Measurements from ENCODE around the gene BEST1. TPM values are rescaled to one million over a fixed set of nuclear protein-coding genes. Genes with fewer than 3 reads are reported as not detected.
"Not testable (repeated sequence)": the region's sequence is repeated elsewhere in the genome, so short reads cannot be mapped to it uniquely, and the experiment has no call there.

Gene BEST1
- total RNA-seq, 1 donor, result 8.0 TPM

DNA sequence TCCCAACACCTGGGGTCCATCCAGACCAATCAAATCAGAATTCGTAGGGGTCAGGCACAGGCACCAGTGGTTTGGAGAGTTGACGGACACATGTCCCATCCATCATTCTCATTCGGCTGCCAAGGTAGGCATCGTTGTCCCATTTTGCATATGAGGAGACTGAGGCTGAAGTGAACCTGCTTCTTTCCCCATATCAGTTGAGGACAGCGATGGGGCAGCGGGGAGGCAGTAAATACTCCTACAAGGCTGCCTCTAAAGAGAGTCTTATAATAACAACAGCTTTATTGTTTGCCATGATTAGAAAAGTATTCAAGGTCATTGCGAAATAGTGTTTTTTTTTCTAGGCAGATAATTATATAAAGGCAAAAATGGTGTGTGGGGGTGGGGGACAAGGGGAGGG lies 1.6 kb upstream of the BEST1 start:
- TF ChIP-seq, protein P1, sequence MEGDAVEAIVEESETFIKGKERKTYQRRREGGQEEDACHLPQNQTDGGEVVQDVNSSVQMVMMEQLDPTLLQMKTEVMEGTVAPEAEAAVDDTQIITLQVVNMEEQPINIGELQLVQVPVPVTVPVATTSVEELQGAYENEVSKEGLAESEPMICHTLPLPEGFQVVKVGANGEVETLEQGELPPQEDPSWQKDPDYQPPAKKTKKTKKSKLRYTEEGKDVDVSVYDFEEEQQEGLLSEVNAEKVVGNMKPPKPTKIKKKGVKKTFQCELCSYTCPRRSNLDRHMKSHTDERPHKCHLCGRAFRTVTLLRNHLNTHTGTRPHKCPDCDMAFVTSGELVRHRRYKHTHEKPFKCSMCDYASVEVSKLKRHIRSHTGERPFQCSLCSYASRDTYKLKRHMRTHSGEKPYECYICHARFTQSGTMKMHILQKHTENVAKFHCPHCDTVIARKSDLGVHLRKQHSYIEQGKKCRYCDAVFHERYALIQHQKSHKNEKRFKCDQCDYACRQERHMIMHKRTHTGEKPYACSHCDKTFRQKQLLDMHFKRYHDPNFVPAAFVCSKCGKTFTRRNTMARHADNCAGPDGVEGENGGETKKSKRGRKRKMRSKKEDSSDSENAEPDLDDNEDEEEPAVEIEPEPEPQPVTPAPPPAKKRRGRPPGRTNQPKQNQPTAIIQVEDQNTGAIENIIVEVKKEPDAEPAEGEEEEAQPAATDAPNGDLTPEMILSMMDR (IDR thresholded peaks at IDR 0.05; ENCODE audit: extremely low read depth, low read depth, low read length), result no peak
- no peak overlapping the region for H3K27ac ChIP-seq (ENCODE audit: low read depth, low read length)
- no peak overlapping the region for H3K4me2 ChIP-seq (ENCODE audit: insufficient read depth, low read length)
- no peaks in the 10 kb centered on the region for H3K27me3 ChIP-seq (ENCODE audit: insufficient read depth, low read length)
- H4K20me1 ChIP-seq (ENCODE audit: insufficient read depth, low read length), result no peaks in the 10 kb centered on the region
- H3K36me3 ChIP-seq (ENCODE audit: insufficient read depth, low read length), result no peaks in the 10 kb centered on the region
- H3K9me3 ChIP-seq (ENCODE audit: low read depth, low read length), result no peaks in the 10 kb centered on the region
- H3K79me2 ChIP-seq (ENCODE audit: insufficient read depth, low read length), result no peaks in the 10 kb centered on the region
- H2AFZ ChIP-seq (ENCODE audit: low read length), result no peak overlapping the region
- H3K4me3 ChIP-seq (ENCODE audit: insufficient read depth, low read length), result no peak overlapping the region
- DNase-seq (ENCODE audit: insufficient read length, low spot score, missing footprints), result peak; percentile 13
- peaks cover 9% of the 10 kb centered on the region for H3K4me1 ChIP-seq (ENCODE audit: insufficient read depth, low read length)

DNA sequence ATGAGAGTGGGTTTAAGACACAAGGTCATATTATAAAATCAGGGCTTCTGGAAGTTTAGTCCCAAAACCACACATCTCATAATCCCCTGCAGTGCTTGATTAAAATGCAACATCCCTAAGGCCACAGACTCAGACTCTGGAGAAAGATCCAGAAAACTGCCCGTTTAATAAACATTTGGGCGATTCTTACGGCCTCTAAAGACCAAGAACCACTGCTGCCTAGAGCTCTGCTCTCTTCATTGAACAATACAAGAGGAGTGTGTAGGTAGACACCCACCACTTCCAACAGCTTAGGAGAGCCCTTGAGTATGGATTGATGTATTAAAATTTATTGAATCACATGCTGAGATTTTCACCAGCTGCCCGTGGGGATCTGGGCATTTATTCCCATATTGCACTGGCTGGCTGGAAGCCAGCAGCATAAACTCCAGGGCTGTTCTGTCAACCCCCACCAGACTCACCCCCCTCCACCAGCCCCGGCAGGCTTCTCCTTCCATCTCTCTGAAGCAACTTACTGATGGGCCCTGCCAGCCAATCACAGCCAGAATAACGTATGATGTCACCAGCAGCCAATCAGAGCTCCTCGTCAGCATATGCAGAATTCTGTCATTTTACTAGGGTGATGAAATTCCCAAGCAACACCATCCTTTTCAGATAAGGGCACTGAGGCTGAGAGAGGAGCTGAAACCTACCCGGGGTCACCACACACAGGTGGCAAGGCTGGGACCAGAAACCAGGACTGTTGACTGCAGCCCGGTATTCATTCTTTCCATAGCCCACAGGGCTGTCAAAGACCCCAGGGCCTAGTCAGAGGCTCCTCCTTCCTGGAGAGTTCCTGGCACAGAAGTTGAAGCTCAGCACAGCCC lies 749 bp upstream of the BEST1 start:
- peaks cover 14% of the 10 kb centered on the region for H3K4me1 ChIP-seq (ENCODE audit: insufficient read depth, low read length)
- H3K9me3 ChIP-seq (ENCODE audit: low read depth, low read length), result no peaks in the 10 kb centered on the region
- no peaks in the 10 kb centered on the region for H4K20me1 ChIP-seq (ENCODE audit: insufficient read depth, low read length)
- TF ChIP-seq, protein P1 (IDR thresholded peaks at IDR 0.05; ENCODE audit: extremely low read depth, low read depth, low read length), result no peak
- DNase-seq (ENCODE audit: insufficient read length, low spot score, missing footprints), result peak; percentile 98
- no peaks in the 10 kb centered on the region for H3K36me3 ChIP-seq (ENCODE audit: insufficient read depth, low read length)
- no peaks in the 10 kb centered on the region for H3K27me3 ChIP-seq (ENCODE audit: insufficient read depth, low read length)
- H2AFZ ChIP-seq (ENCODE audit: low read length), result peak overlapping the region; percentile 27
- no peak overlapping the region for H3K4me3 ChIP-seq (ENCODE audit: insufficient read depth, low read length)
- peak overlapping the region; percentile 3 for H3K4me2 ChIP-seq (ENCODE audit: insufficient read depth, low read length)
- no peaks in the 10 kb centered on the region for H3K79me2 ChIP-seq (ENCODE audit: insufficient read depth, low read length)
- H3K27ac ChIP-seq (ENCODE audit: low read depth, low read length), result peak overlapping the region; percentile 12

DNA sequence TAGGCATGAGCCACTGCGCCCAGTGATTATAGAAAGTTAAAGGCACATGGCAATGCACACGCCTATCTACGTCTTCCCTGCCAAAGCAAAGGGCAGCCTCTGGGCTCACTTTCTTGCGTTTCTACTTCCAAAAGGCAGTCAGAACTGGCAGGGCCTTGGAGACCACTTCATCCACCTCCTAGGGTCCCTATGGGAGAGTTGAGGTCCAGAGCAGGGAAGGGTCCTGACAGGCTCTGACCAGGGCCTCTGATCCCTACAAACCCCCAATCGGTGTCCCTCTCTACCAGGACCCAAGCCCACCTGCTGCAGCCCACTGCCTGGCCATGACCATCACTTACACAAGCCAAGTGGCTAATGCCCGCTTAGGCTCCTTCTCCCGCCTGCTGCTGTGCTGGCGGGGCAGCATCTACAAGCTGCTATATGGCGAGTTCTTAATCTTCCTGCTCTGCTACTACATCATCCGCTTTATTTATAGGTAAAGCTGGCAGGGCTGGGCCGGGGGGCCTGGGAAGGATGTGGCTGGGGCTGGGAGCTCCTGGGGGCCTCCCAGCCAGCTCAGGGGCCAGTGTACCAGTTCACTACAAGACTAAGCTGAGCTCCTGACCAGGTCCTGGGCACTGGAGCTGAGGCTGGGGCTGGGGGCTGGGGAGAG lies 1.5 kb downstream of the BEST1 start:
- Histone ChIP-seq H3K9me3 (ENCODE audit: low read depth, low read length) (no peaks in the 10 kb centered on the region), H2AFZ (ENCODE audit: low read length) (no peak overlapping the region), H3K79me2 (ENCODE audit: insufficient read depth, low read length) (peaks cover 5% of the 10 kb centered on the region), H3K4me2 (ENCODE audit: insufficient read depth, low read length) (no peak overlapping the region), H3K27me3 (ENCODE audit: insufficient read depth, low read length) (no peaks in the 10 kb centered on the region), H4K20me1 (ENCODE audit: insufficient read depth, low read length) (no peaks in the 10 kb centered on the region), H3K4me3 (ENCODE audit: insufficient read depth, low read length) (no peak overlapping the region), H3K27ac (ENCODE audit: low read depth, low read length) (no peak overlapping the region), H3K36me3 (ENCODE audit: insufficient read depth, low read length) (peaks cover under 1% of the 10 kb centered on the region), H3K4me1 (ENCODE audit: insufficient read depth, low read length) (peaks cover 23% of the 10 kb centered on the region)
- DNase-seq (ENCODE audit: insufficient read length, low spot score, missing footprints), result peak; percentile 81
- TF ChIP-seq, protein P1 (IDR thresholded peaks at IDR 0.05; ENCODE audit: extremely low read depth, low read depth, low read length), result no peak

DNA sequence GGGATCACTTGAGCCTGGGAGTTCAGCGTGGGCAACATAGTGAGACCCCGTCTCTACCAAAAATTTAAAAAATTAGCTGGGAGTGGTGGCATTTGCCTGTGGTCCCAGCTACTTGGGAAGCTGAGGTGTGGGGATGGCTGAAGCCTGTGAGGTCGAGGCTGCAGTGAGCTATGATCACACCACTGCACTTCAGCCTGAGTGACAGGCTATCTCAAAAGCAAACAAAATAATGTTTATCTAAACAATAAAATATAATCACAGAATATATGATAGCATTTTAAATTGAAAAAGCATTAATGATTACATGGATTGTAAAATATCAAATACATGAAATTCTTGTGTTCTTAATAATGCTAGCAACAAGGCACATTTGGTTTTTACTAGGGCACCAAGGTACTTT lies 2.7 kb downstream of the BEST1 start:
- TF ChIP-seq, protein P1 (IDR thresholded peaks at IDR 0.05; ENCODE audit: extremely low read depth, low read depth, low read length), result no peak
- no peaks in the 10 kb centered on the region for H4K20me1 ChIP-seq (ENCODE audit: insufficient read depth, low read length)
- peaks cover 3% of the 10 kb centered on the region for H3K36me3 ChIP-seq (ENCODE audit: insufficient read depth, low read length)
- H3K4me1 ChIP-seq (ENCODE audit: insufficient read depth, low read length), result peaks cover 19% of the 10 kb centered on the region
- no peak for DNase-seq (ENCODE audit: insufficient read length, low spot score, missing footprints)
- peaks cover 5% of the 10 kb centered on the region for H3K79me2 ChIP-seq (ENCODE audit: insufficient read depth, low read length)
- H2AFZ ChIP-seq (ENCODE audit: low read length), result no peak overlapping the region
- no peaks in the 10 kb centered on the region for H3K27me3 ChIP-seq (ENCODE audit: insufficient read depth, low read length)
- no peak overlapping the region for H3K27ac ChIP-seq (ENCODE audit: low read depth, low read length)
- no peak overlapping the region for H3K4me2 ChIP-seq (ENCODE audit: insufficient read depth, low read length)
- H3K4me3 ChIP-seq (ENCODE audit: insufficient read depth, low read length), result no peak overlapping the region
- H3K9me3 ChIP-seq (ENCODE audit: low read depth, low read length), result no peaks in the 10 kb centered on the region

DNA sequence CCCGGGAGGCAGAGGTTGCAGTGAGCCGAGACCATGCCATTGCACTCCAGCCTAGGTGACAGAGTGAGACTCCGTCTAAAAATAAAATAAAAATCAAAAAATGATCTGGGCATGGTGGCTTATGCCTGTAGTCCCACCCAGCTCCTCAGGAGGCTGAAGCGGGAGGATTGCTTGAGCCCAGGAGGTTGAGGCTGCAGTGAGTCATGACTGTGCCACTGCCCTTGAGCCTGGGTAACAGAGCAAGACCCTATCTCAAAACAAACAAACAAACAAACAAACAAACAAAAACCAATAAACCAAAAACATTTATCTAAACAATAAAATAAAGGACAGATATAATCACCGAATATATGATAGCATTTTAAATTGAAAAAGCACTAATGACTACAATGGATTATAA lies 3.5 kb downstream of the BEST1 start:
- not testable (repeated sequence) for H3K36me3 ChIP-seq (ENCODE audit: insufficient read depth, low read length); H2AFZ ChIP-seq (ENCODE audit: low read length); H3K9me3 ChIP-seq (ENCODE audit: low read depth, low read length); H4K20me1 ChIP-seq (ENCODE audit: insufficient read depth, low read length); H3K4me2 ChIP-seq (ENCODE audit: insufficient read depth, low read length); H3K27me3 ChIP-seq (ENCODE audit: insufficient read depth, low read length); H3K79me2 ChIP-seq (ENCODE audit: insufficient read depth, low read length); H3K4me3 ChIP-seq (ENCODE audit: insufficient read depth, low read length); DNase-seq (ENCODE audit: insufficient read length, low spot score, missing footprints)
- Histone ChIP-seq H3K4me1 (ENCODE audit: insufficient read depth, low read length) (peaks cover 19% of the 10 kb centered on the region), H3K27ac (ENCODE audit: low read depth, low read length) (peak overlapping the region; percentile 40)

Data from osteoblast (primary cell).